NT2/D1 (cell line): Measurements from ENCODE around the gene SPCS2.

Source experiments
- DNase-seq: peaks from one replicate; pipeline ENCODE4 v3.0.0-alpha.2; 2011; ENCODE audit warnings: low read depth, low spot score
- H3K27me3 ChIP-seq: 2 replicates; pipeline ENCODE4 v1.6.0; 2011; ENCODE audit warnings: mild to moderate bottlenecking; ENCODE audit not compliant: insufficient read length, insufficient read depth
- H3K36me3 ChIP-seq: 2 replicates; pipeline ENCODE4 v1.6.1; 2011; ENCODE audit warnings: mild to moderate bottlenecking, low read length, mixed read lengths; ENCODE audit not compliant: insufficient read depth, insufficient read length
- H3K4me1 ChIP-seq: 2 replicates; pipeline ENCODE4 v1.5.1; 2011; ENCODE audit not compliant: insufficient read depth, insufficient read length
- H3K4me3 ChIP-seq: 2 replicates; pipeline ENCODE4 v1.5.1; 2011; ENCODE audit warnings: low read depth; ENCODE audit not compliant: insufficient read length
- H3K9ac ChIP-seq: 2 replicates; pipeline ENCODE4 v1.6.0; 2011; ENCODE audit warnings: low read depth; ENCODE audit not compliant: insufficient read length
- H3K9me3 ChIP-seq: 2 replicates; pipeline ENCODE4 v1.5.1; 2011; ENCODE audit warnings: mild to moderate bottlenecking, low read length; ENCODE audit not compliant: insufficient read depth
- SUZ12 ChIP-seq: IDR thresholded peaks from 2 replicates; pipeline ENCODE4 v1.6.1; 2011; ENCODE audit not compliant: insufficient read length, insufficient read depth; ENCODE audit errors: extremely low read depth
- YY1 ChIP-seq: IDR thresholded peaks from 2 replicates; pipeline ENCODE4 v1.6.1; 2011; ENCODE audit not compliant: insufficient read length, insufficient read depth
- ZNF274 ChIP-seq: IDR thresholded peaks from 2 replicates; pipeline ENCODE4 v1.6.1; 2011; ENCODE audit warnings: mild to moderate bottlenecking, low read depth, low read length

The SPCS2 gene

GRCh38 chr11:74926304-74927030 lies 22.6 kb upstream of the SPCS2 start:
- peaks cover 51% of the 10 kb centered on the region for H3K36me3 ChIP-seq

GRCh38 chr11:74927496-74927895 lies 21.6 kb upstream of the SPCS2 start:
- Histone ChIP-seq H3K4me3 (no peak overlapping the region), H3K36me3 (peaks cover 55% of the 10 kb centered on the region), H3K9ac (no peak overlapping the region), H3K27me3 (no peaks in the 10 kb centered on the region), H3K4me1 (no peaks in the 10 kb centered on the region), H3K9me3 (no peaks in the 10 kb centered on the region)
- DNase-seq = no peak
- TF ChIP-seq ZNF274 = no peak
- TF ChIP-seq YY1 = no peak
- no peak for TF ChIP-seq SUZ12

More at GRCh38 chr11:74926304-74927030, 22.6 kb upstream of the SPCS2 start:
- H3K4me3 ChIP-seq = no peak overlapping the region
- H3K9ac ChIP-seq = no peak overlapping the region
- no peak for DNase-seq
- no peaks in the 10 kb centered on the region for H3K9me3 ChIP-seq
- no peaks in the 10 kb centered on the region for H3K27me3 ChIP-seq
- TF ChIP-seq YY1 (no peak), SUZ12 (no peak), ZNF274 (no peak)
- no peaks in the 10 kb centered on the region for H3K4me1 ChIP-seq

GRCh38 chr11:74929431-74930363 lies 19.4 kb upstream of the SPCS2 start:
- H3K9me3 ChIP-seq = no peaks in the 10 kb centered on the region
- DNase-seq = peak; percentile 85

GRCh38 chr11:74932169-74932568 lies 16.9 kb upstream of the SPCS2 start:
- Histone ChIP-seq H3K27me3 (no peaks in the 10 kb centered on the region), H3K36me3 (peaks cover 82% of the 10 kb centered on the region), H3K4me1 (no peaks in the 10 kb centered on the region), H3K4me3 (no peak overlapping the region), H3K9ac (no peak overlapping the region), H3K9me3 (no peaks in the 10 kb centered on the region)
- TF ChIP-seq YY1 (no peak), ZNF274 (no peak), SUZ12 (no peak)
- no peak for DNase-seq

More at GRCh38 chr11:74929431-74930363, 19.4 kb upstream of the SPCS2 start:
- Histone ChIP-seq H3K9ac (no peak overlapping the region), H3K27me3 (no peaks in the 10 kb centered on the region), H3K4me1 (no peaks in the 10 kb centered on the region), H3K36me3 (peaks cover 70% of the 10 kb centered on the region), H3K4me3 (no peak overlapping the region)
- TF ChIP-seq SUZ12 = no peak
- TF ChIP-seq ZNF274 = no peak
- no peak for TF ChIP-seq YY1

- Histone ChIP-seq H3K4me1 (no peaks in the 10 kb centered on the region), H3K36me3 (peaks cover 76% of the 10 kb centered on the region), H3K9me3 (no peaks in the 10 kb centered on the region), H3K9ac (no peak overlapping the region), H3K4me3 (no peak overlapping the region), H3K27me3 (no peaks in the 10 kb centered on the region)
- no peak for DNase-seq
- no peak for TF ChIP-seq ZNF274
- TF ChIP-seq SUZ12 = no peak
- TF ChIP-seq YY1 = no peak
These were observed 16.3 kb upstream of the SPCS2 start for GRCh38 chr11:74932797-74933196.

GRCh38 chr11:74933765-74934164 lies 15.3 kb upstream of the SPCS2 start:
- Histone ChIP-seq H3K4me1 (no peaks in the 10 kb centered on the region), H3K36me3 (peaks cover 70% of the 10 kb centered on the region), H3K27me3 (no peaks in the 10 kb centered on the region)

GRCh38 chr11:74935285-74935684 lies 13.8 kb upstream of the SPCS2 start:
- no peak overlapping the region for H3K9ac ChIP-seq
- peaks cover 68% of the 10 kb centered on the region for H3K36me3 ChIP-seq
- no peaks in the 10 kb centered on the region for H3K9me3 ChIP-seq
- H3K27me3 ChIP-seq = no peaks in the 10 kb centered on the region
- DNase-seq = no peak
- H3K4me1 ChIP-seq = no peaks in the 10 kb centered on the region
- no peak for TF ChIP-seq SUZ12
- TF ChIP-seq YY1 = no peak
- TF ChIP-seq ZNF274 = no peak
- H3K4me3 ChIP-seq = no peak overlapping the region

More at GRCh38 chr11:74933765-74934164, 15.3 kb upstream of the SPCS2 start:
- no peak overlapping the region for H3K9ac ChIP-seq
- no peak overlapping the region for H3K4me3 ChIP-seq
- DNase-seq = no peak
- TF ChIP-seq SUZ12 = no peak
- TF ChIP-seq YY1 = no peak
- TF ChIP-seq ZNF274 = no peak
- H3K9me3 ChIP-seq = no peaks in the 10 kb centered on the region

GRCh38 chr11:74936087-74936486 lies 13.0 kb upstream of the SPCS2 start:
- H3K4me1 ChIP-seq = no peaks in the 10 kb centered on the region
- no peak overlapping the region for H3K4me3 ChIP-seq
- H3K36me3 ChIP-seq = peaks cover 72% of the 10 kb centered on the region
- no peaks in the 10 kb centered on the region for H3K27me3 ChIP-seq
- no peak for TF ChIP-seq SUZ12
- TF ChIP-seq YY1 = no peak
- no peak for TF ChIP-seq ZNF274
- no peaks in the 10 kb centered on the region for H3K9me3 ChIP-seq
- no peak overlapping the region for H3K9ac ChIP-seq
- DNase-seq = no peak
